SK-N-SH (cell line): ENCODE data around the gene ZIC2. TPM values are rescaled to one million over a fixed set of nuclear protein-coding genes. Genes with fewer than 3 reads are reported as not detected.

ENCODE experiments used
- CTCF ChIA-PET: fragments of 300-600, 350-600 bp; formaldehyde crosslinking; extraction: SDS; loops from one replicate; lab custom pipeline; 2021; lab: Yijun Ruan, JAX
- POLR2A ChIA-PET: fragments of 350-600 bp; sonication (Branson Sonifier 250); formaldehyde crosslinking; extraction: SDS; loops from one replicate; lab custom pipeline; 2020; ENCODE audit warnings: antibody characterized with exemption, inconsistent platforms; lab: Yijun Ruan, JAX
- DNase-seq: peaks from one replicate; pipeline ENCODE4 v3.0.0; 2012
- H2AFZ ChIP-seq: fragments of 200-600 bp; sonication (generic); 2 replicates; pipeline ENCODE4 v1.8.1; 2016; ENCODE audit warnings: antibody characterized with exemption, mild to moderate bottlenecking, low read depth
- H3F3A ChIP-seq: fragments of 200-600 bp; sonication (generic); replicated peaks from 2 replicates; pipeline ENCODE3; 2016; ENCODE audit warnings: antibody characterized with exemption, mild to moderate bottlenecking; ENCODE audit not compliant: insufficient read depth
- H3K27ac ChIP-seq, 2 experiments: fragments of 200-500 bp in 1 of 2; fragments of 200-600 bp in 1 of 2; sonication (Bioruptor generic) in 1 of 2; sonication (generic), shearing (Covaris generic) in 1 of 2; 2 replicates each; pipeline versions ENCODE4 v1.5.1 to v1.6.1; 2014 to 2016; ENCODE audit warnings: low read depth in 2 of 2, inconsistent platforms in 1 of 2, low read length in 1 of 2, mild to moderate bottlenecking in 1 of 2, mixed read lengths in 1 of 2
- H3K27me3 ChIP-seq: fragments of 200-600 bp; sonication (generic), shearing (Covaris generic); 2 replicates; pipeline ENCODE4 v1.6.1; 2016; ENCODE audit warnings: mixed run types; ENCODE audit not compliant: insufficient read depth
- H3K36me3 ChIP-seq, 2 experiments: fragments of 200-500 bp in 1 of 2; fragments of 200-600 bp in 1 of 2; sonication (Bioruptor generic) in 1 of 2; sonication (generic) in 1 of 2; replicated peaks in 1 of 2; 2 replicates each; pipeline versions ENCODE3 to v1.5.1; 2014 to 2016; ENCODE audit warnings: low read length in 1 of 2, mild to moderate bottlenecking in 1 of 2; ENCODE audit not compliant: insufficient read depth in 2 of 2, control insufficient read depth in 1 of 2
- H3K4me1 ChIP-seq, 2 experiments: fragments of 200-500 bp in 1 of 2; fragments of 200-600 bp in 1 of 2; sonication (Bioruptor generic) in 1 of 2; sonication (generic), shearing (Covaris generic) in 1 of 2; 2 replicates each; pipeline versions ENCODE4 v1.5.1 to v1.6.1; 2014 to 2016; ENCODE audit warnings: low read depth in 1 of 2, low read length in 1 of 2, mixed run types in 1 of 2; ENCODE audit not compliant: insufficient read depth in 2 of 2, control insufficient read depth in 1 of 2
- H3K4me2 ChIP-seq: fragments of 200-600 bp; sonication (generic), shearing (Covaris generic); 2 replicates; pipeline ENCODE4 v1.6.1; 2017; ENCODE audit warnings: mixed run types
- H3K4me3 ChIP-seq, 2 experiments: fragments of 200-500 bp in 1 of 2; fragments of 200-600 bp in 1 of 2; sonication (Bioruptor generic) in 1 of 2; sonication (generic), shearing (Covaris generic) in 1 of 2; 2 replicates each; pipeline versions ENCODE4 v1.5.1 to v1.8.1; 2014 to 2016; ENCODE audit warnings: low read depth in 2 of 2, inconsistent platforms in 1 of 2, low read length in 1 of 2, mild to moderate bottlenecking in 1 of 2, mixed read lengths in 1 of 2, moderate library complexity in 1 of 2
- H3K79me2 ChIP-seq: fragments of 200-600 bp; sonication (generic); 2 replicates; pipeline ENCODE4 v1.8.1; 2017; ENCODE audit warnings: mild to moderate bottlenecking; ENCODE audit not compliant: insufficient read depth
- H3K9ac ChIP-seq: fragments of 200-600 bp; sonication (generic); 2 replicates; pipeline ENCODE4 v1.6.1; 2017; ENCODE audit warnings: mixed run types
- H3K9me2 ChIP-seq: fragments of 200-600 bp; sonication (generic); 2 replicates; pipeline ENCODE4 v1.6.1; 2017; ENCODE audit warnings: mixed run types
- H3K9me3 ChIP-seq: fragments of 200-600 bp; sonication (generic); 2 replicates; pipeline ENCODE4 v1.6.1; 2017; ENCODE audit warnings: mixed run types, mild to moderate bottlenecking, moderate library complexity
- H4K20me1 ChIP-seq: fragments of 200-600 bp; sonication (generic); 2 replicates; pipeline ENCODE4 v1.6.1; 2017; ENCODE audit warnings: mild to moderate bottlenecking, mixed run types; ENCODE audit not compliant: insufficient read depth
- EP300 ChIP-seq, 2 experiments: IDR thresholded peaks; 2 replicates each; pipeline versions ENCODE4 v1.4.0 to v1.6.1; 2012; ENCODE audit warnings: borderline replicate concordance in 1 of 2, low read depth in 1 of 2, low read length in 1 of 2
- EZH2phosphoT487 ChIP-seq: fragments of 200-600 bp; sonication (generic); IDR thresholded peaks from 2 replicates; pipeline ENCODE4 v1.6.1; 2017; ENCODE audit warnings: low read depth, mixed run types, mild to moderate bottlenecking, antibody characterized with exemption, moderate library complexity, borderline replicate concordance
- MEF2A ChIP-seq: IDR thresholded peaks from 2 replicates; pipeline ENCODE4 v1.4.0; 2012; ENCODE audit warnings: low read depth, borderline replicate concordance
- MXI1 ChIP-seq: IDR thresholded peaks from 2 replicates; pipeline ENCODE4 v1.6.1; 2012; ENCODE audit warnings: mild to moderate bottlenecking, low read depth, low read length, improper control_type of control experiment
- POLR2AphosphoS5 ChIP-seq: IDR thresholded peaks from 2 replicates; pipeline ENCODE4 v1.6.1; 2012; ENCODE audit warnings: low read depth, low read length
- RAD21 ChIP-seq: IDR thresholded peaks from 2 replicates; pipeline ENCODE4 v1.6.1; 2012; ENCODE audit warnings: mild to moderate bottlenecking, low read length
- TCF12 ChIP-seq: IDR thresholded peaks from 2 replicates; pipeline ENCODE4 v1.4.0; 2012
- TEAD4 ChIP-seq: IDR thresholded peaks from 2 replicates; pipeline ENCODE4 v1.4.0; 2012; ENCODE audit warnings: mild to moderate bottlenecking, borderline replicate concordance; ENCODE audit not compliant: insufficient read depth
- WGBS: methylation state at CpG from one replicate; pipeline ENCODE4 v1.1.6; 2017; ENCODE audit warnings: low lambda C conversion rate; 5-methylcytosine and 5-hydroxymethylcytosine counted together
- polyA plus RNA-seq, 3 experiments: library from polyadenylated mRNA; depleted of rRNA; stranded (reverse); fragments of >200 nt; gene quantifications; 2 replicates each; pipeline ENCODE4 v1.2.3, GENCODE V29; 2012
- TF ChIP-seq, protein P1 (sequence below): IDR thresholded peaks from 2 replicates; pipeline ENCODE4 v1.4.0; 2012; ENCODE audit warnings: low read depth, borderline replicate concordance

ZIC2 gene
- polyA plus RNA-seq, 1 of the 3 experiments (the other 2 are of a cell fraction): not detected

GRCh38 chr13:99958406-99959126, 23.0 kb upstream of the ZIC2 start:
- WGBS: 23% methylated on average over 33 of the region's 35 CpGs
- H3K9me3 ChIP-seq: no peaks in the 10 kb centered on the region
- H3K79me2 ChIP-seq: no peaks in the 10 kb centered on the region

DNA sequence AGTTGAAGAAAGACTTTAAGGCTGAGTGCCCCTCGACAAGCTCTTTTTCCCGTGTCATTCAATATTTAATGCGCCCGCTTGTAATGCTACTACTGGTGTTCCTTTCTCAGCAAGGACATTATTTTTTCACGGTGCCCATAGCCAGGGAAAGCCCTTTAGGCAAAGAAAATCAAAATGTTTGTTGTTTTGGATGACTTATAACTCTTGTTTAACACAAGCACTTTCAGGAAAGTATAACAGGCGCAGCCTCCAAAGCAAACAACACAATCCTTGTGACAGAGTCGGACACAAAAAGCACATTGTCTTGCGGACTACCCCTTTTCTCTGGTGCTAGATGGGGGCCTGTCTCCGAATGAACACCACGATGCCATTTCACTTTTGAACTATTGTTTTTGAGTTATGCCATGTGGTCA, 22.5 kb upstream of the ZIC2 start:
- Histone ChIP-seq H3K4me3 (no peak overlapping the region), H3K79me2 (no peaks in the 10 kb centered on the region), H3K9me3 (no peaks in the 10 kb centered on the region), H3K27me3 (peaks cover 82% of the 10 kb centered on the region)
- no peak for TF ChIP-seq EP300 (IDR thresholded peaks at IDR 0.05; ENCODE audit: borderline replicate concordance in 1 of 2, low read depth in 1 of 2, low read length in 1 of 2)
- 0 out of 2 replicates have a peak, but pooled peaks have one; percentile 75 for TF ChIP-seq EZH2phosphoT487
- TF ChIP-seq, all 33 proteins: peak for 1
- H3K4me1 ChIP-seq: peaks cover 0 to 5% of the 10 kb centered on the region in 2 experiments; a peak in 1 of 4 replicates
- no peak overlapping the region for H3K4me2 ChIP-seq
- no peaks in the 10 kb centered on the region for H3K36me3 ChIP-seq
- no peak for DNase-seq
- H3K9me2 ChIP-seq: no peaks in the 10 kb centered on the region
- no peak overlapping the region for H3K27ac ChIP-seq
- no peaks in the 10 kb centered on the region for H4K20me1 ChIP-seq
- CTCF ChIA-PET: interaction anchor here (2.0 kb wide), 1 partner anchor 304 kb away, joined by 9 read pairs; no protein-coding TSS in a partner anchor
- 20% methylated on average over 10 of the region's 10 CpGs for WGBS
- no peaks in the 10 kb centered on the region for H3F3A ChIP-seq
- no peak overlapping the region for H3K9ac ChIP-seq
- H2AFZ ChIP-seq: no peak overlapping the region
- POLR2A ChIA-PET: no interaction called here

More at GRCh38 chr13:99958406-99959126, 23.0 kb upstream of the ZIC2 start:
- Histone ChIP-seq H3K27ac (no peak overlapping the region), H3K9me2 (no peaks in the 10 kb centered on the region), H3K4me2 (no peak overlapping the region), H4K20me1 (no peaks in the 10 kb centered on the region), H3K27me3 (peaks cover 82% of the 10 kb centered on the region), H3K36me3 (no peaks in the 10 kb centered on the region), H3F3A (no peaks in the 10 kb centered on the region), H3K9ac (no peak overlapping the region), H3K4me1 (peaks cover 0 to 5% of the 10 kb centered on the region in 2 experiments; a peak in 1 of 4 replicates), H2AFZ (no peak overlapping the region), H3K4me3 (no peak overlapping the region)
- no peak for DNase-seq
- no peak for TF ChIP-seq MEF2A
- TF ChIP-seq TEAD4: no peak
- no peak for TF ChIP-seq MXI1
- TF ChIP-seq RAD21: no peak
- TF ChIP-seq, protein P1, sequence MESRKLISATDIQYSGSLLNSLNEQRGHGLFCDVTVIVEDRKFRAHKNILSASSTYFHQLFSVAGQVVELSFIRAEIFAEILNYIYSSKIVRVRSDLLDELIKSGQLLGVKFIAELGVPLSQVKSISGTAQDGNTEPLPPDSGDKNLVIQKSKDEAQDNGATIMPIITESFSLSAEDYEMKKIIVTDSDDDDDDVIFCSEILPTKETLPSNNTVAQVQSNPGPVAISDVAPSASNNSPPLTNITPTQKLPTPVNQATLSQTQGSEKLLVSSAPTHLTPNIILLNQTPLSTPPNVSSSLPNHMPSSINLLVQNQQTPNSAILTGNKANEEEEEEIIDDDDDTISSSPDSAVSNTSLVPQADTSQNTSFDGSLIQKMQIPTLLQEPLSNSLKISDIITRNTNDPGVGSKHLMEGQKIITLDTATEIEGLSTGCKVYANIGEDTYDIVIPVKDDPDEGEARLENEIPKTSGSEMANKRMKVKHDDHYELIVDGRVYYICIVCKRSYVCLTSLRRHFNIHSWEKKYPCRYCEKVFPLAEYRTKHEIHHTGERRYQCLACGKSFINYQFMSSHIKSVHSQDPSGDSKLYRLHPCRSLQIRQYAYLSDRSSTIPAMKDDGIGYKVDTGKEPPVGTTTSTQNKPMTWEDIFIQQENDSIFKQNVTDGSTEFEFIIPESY: no peak
- no peak for TF ChIP-seq POLR2AphosphoS5
- TF ChIP-seq TCF12: no peak
- ChIA-PET POLR2A (no interaction called here), CTCF (interaction anchor here (1.0 to 2.0 kb wide), 3 partner anchors 8 to 303 kb away, joined by 3 to 9 read pairs (median 3); no protein-coding TSS in a partner anchor)
